ENCODE measurements around the gene EGLN2.

DNA sequence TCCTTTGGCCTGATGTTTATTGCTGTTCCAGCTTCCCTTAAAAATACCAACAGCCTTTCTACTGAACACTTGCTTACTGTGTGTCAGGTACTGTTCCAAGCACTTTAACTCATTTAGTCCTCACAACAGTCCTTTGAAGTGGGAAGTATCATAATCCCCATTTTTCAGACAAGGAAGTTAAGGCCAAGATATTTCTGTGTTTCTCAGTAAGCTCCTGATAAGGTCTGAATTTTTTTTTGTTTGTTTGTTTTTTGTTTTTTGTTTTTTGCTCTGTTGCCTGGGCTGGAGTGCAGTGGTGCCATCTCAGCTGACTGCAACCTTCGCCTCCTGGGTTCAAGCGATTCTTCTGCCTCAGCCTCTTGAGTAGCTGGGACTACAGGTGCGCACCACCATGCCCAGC lies 40.5 kb upstream of the EGLN2 start:
- TF ChIP-seq, protein P1, sequence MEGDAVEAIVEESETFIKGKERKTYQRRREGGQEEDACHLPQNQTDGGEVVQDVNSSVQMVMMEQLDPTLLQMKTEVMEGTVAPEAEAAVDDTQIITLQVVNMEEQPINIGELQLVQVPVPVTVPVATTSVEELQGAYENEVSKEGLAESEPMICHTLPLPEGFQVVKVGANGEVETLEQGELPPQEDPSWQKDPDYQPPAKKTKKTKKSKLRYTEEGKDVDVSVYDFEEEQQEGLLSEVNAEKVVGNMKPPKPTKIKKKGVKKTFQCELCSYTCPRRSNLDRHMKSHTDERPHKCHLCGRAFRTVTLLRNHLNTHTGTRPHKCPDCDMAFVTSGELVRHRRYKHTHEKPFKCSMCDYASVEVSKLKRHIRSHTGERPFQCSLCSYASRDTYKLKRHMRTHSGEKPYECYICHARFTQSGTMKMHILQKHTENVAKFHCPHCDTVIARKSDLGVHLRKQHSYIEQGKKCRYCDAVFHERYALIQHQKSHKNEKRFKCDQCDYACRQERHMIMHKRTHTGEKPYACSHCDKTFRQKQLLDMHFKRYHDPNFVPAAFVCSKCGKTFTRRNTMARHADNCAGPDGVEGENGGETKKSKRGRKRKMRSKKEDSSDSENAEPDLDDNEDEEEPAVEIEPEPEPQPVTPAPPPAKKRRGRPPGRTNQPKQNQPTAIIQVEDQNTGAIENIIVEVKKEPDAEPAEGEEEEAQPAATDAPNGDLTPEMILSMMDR (IDR thresholded peaks at IDR 0.05): no peak
- no peak for TF ChIP-seq POLR2A (IDR thresholded peaks at IDR 0.05)

Measured in esophagus squamous epithelium (tissue), 4 donors.